Raji (cell line): ENCODE data around the gene SV2C.

ENCODE experiments used
- POLR2A ChIP-seq: IDR thresholded peaks from 2 replicates; pipeline ENCODE4 v1.6.1; 2011; ENCODE audit warnings: low read depth, low read length, control low read depth; ENCODE audit not compliant: insufficient read depth

The SV2C gene

GRCh38 chr5:76326577-76327302, 243.6 kb downstream of the SV2C start:
- TF ChIP-seq POLR2A, result no peak

- no peak for TF ChIP-seq POLR2A
Measured at GRCh38 chr5:76329346-76329745, 246.2 kb downstream of the SV2C start.

GRCh38 chr5:76331126-76331525, 247.9 kb downstream of the SV2C start:
- TF ChIP-seq POLR2A, result no peak

GRCh38 chr5:76332102-76332501, 248.9 kb downstream of the SV2C start:
- no peak for TF ChIP-seq POLR2A

- TF ChIP-seq POLR2A, result no peak
Measured at GRCh38 chr5:76332611-76333205, 249.5 kb downstream of the SV2C start.

- no peak for TF ChIP-seq POLR2A
Measured at GRCh38 chr5:76333571-76333970, 250.4 kb downstream of the SV2C start.

- TF ChIP-seq POLR2A, result no peak
Measured at GRCh38 chr5:76334574-76334973, 251.4 kb downstream of the SV2C start.

GRCh38 chr5:76337953-76338451, 254.8 kb downstream of the SV2C start:
- TF ChIP-seq POLR2A, result no peak

GRCh38 chr5:76339919-76340318, 256.7 kb downstream of the SV2C start:
- no peak for TF ChIP-seq POLR2A

- no peak for TF ChIP-seq POLR2A
Measured at GRCh38 chr5:76341651-76342334, 258.6 kb downstream of the SV2C start.

GRCh38 chr5:76342474-76342873, 259.3 kb downstream of the SV2C start:
- TF ChIP-seq POLR2A, result no peak

GRCh38 chr5:76345582-76345981, 262.4 kb downstream of the SV2C start:
- no peak for TF ChIP-seq POLR2A

GRCh38 chr5:76351176-76351575, 268.0 kb downstream of the SV2C start:
- TF ChIP-seq POLR2A, result no peak

GRCh38 chr5:76351577-76351976, 268.4 kb downstream of the SV2C start:
- no peak for TF ChIP-seq POLR2A

GRCh38 chr5:76356887-76357286, 273.7 kb downstream of the SV2C start:
- no peak for TF ChIP-seq POLR2A

- TF ChIP-seq POLR2A, result no peak
Measured at GRCh38 chr5:76363352-76364225, 280.4 kb downstream of the SV2C start.

GRCh38 chr5:76364226-76364589, 281.0 kb downstream of the SV2C start:
- no peak for TF ChIP-seq POLR2A
